H1 (cell line): Measurements from ENCODE around the gene FOSL1. TPM values are rescaled to one million over a fixed set of nuclear protein-coding genes. Genes with fewer than 3 reads are reported as not detected.

Experiments
- CTCF ChIA-PET: fragments of 300-600 bp; sonication (Branson Sonifier 250); formaldehyde crosslinking; loops from one replicate; lab custom pipeline; 2021; ENCODE audit not compliant: partially characterized antibody; lab: Charles Lee
- POLR2A ChIA-PET: fragments of 300-600 bp; sonication (Branson Sonifier 250); formaldehyde crosslinking; loops from one replicate; lab custom pipeline; 2021; ENCODE audit warnings: inconsistent platforms; ENCODE audit not compliant: partially characterized antibody; lab: Charles Lee
- DNase-seq, 2 experiments: peaks; one replicate each; pipeline versions ENCODE4 v3.0.0 to v3.0.0-alpha.2; 2010 to 2022; ENCODE audit warnings: low spot score in 2 of 2, low read depth in 1 of 2, mixed read lengths in 1 of 2
- FAIRE-seq: peaks from 2 replicates; lab custom pipeline; 2011; peaks lifted over from hg19 to GRCh38; lab: Jason Lieb, UNC
- H2AFZ ChIP-seq: 2 replicates; pipeline ENCODE4 v1.8.1; 2012; ENCODE audit warnings: low read length, inconsistent platforms
- H2AK5ac ChIP-seq: 2 replicates; pipeline ENCODE4 v1.6.1; 2013; ENCODE audit warnings: low read depth, low read length
- H2BK120ac ChIP-seq: replicated peaks from 2 replicates; pipeline ENCODE3; 2013; ENCODE audit warnings: low read depth, low read length, inconsistent platforms
- H2BK12ac ChIP-seq: 2 replicates; pipeline ENCODE4 v1.6.1; 2013; ENCODE audit warnings: low read depth, low read length
- H2BK15ac ChIP-seq: 2 replicates; pipeline ENCODE4 v1.6.1; 2013; ENCODE audit warnings: low read length
- H2BK20ac ChIP-seq: 2 replicates; pipeline ENCODE4 v1.6.1; 2013; ENCODE audit warnings: low read length
- H2BK5ac ChIP-seq: 2 replicates; pipeline ENCODE4 v1.6.1; 2013; ENCODE audit warnings: low read depth, low read length
- H3K14ac ChIP-seq: 2 replicates; pipeline ENCODE4 v1.6.1; 2013; ENCODE audit warnings: inconsistent platforms; ENCODE audit not compliant: insufficient read length
- H3K18ac ChIP-seq: 2 replicates; pipeline ENCODE4 v1.6.1; 2013; ENCODE audit warnings: low read length; ENCODE audit errors: extremely low read depth
- H3K23ac ChIP-seq: 2 replicates; pipeline ENCODE4 v1.6.1; 2013; ENCODE audit warnings: inconsistent platforms; ENCODE audit not compliant: insufficient read length
- H3K23me2 ChIP-seq: 2 replicates; pipeline ENCODE4 v1.6.1; 2013; ENCODE audit warnings: low read depth, low read length
- H3K27ac ChIP-seq: 2 replicates; pipeline ENCODE4 v1.6.1; 2011; ENCODE audit warnings: low read depth, low read length, inconsistent platforms
- H3K27me3 ChIP-seq, 4 experiments: replicated peaks in 1 of 4; 1 replicate in 1 of 4; 2 replicates in 3 of 4; pipeline versions ENCODE4 v1.6.1 to v1.8.1; 2011 to 2013; ENCODE audit warnings: low read length in 3 of 4, mild to moderate bottlenecking in 3 of 4, inconsistent platforms in 2 of 4, mixed read lengths in 2 of 4, moderate library complexity in 1 of 4; ENCODE audit not compliant: control insufficient read depth in 3 of 4, insufficient read depth in 3 of 4; ENCODE audit errors: extremely low read depth in 1 of 4
- H3K36me3 ChIP-seq, 4 experiments: 2 replicates each; pipeline versions ENCODE4 v1.6.1 to v1.8.1; 2011 to 2013; ENCODE audit warnings: mild to moderate bottlenecking in 4 of 4, low read length in 3 of 4, moderate library complexity in 2 of 4, control low read depth in 1 of 4, inconsistent platforms in 1 of 4; ENCODE audit not compliant: insufficient read depth in 4 of 4, control insufficient read depth in 2 of 4
- H3K4ac ChIP-seq: replicated peaks from 2 replicates; pipeline ENCODE3; 2013; ENCODE audit warnings: low read length, low read depth, mixed read lengths, inconsistent platforms; ENCODE audit not compliant: insufficient read length
- H3K4me1 ChIP-seq, 4 experiments: replicated peaks in 1 of 4; 1 replicate in 1 of 4; 2 replicates in 3 of 4; pipeline versions ENCODE4 v1.6.1 to v1.8.1; 2011 to 2013; ENCODE audit warnings: low read length in 3 of 4, inconsistent platforms in 2 of 4, mixed read lengths in 1 of 4; ENCODE audit not compliant: insufficient read depth in 4 of 4, control insufficient read depth in 3 of 4
- H3K4me2 ChIP-seq, 2 experiments: 2 replicates each; pipeline versions ENCODE4 v1.6.1 to v1.8.1; 2011 to 2013; ENCODE audit warnings: low read depth in 2 of 2, low read length in 2 of 2, control low read depth in 1 of 2, inconsistent platforms in 1 of 2, mild to moderate bottlenecking in 1 of 2; ENCODE audit not compliant: insufficient read depth in 1 of 2
- H3K4me3 ChIP-seq, 4 experiments: fragments of 200-600, 300-600 bp in 1 of 4; sonication (generic), shearing (Covaris generic), sonication (Bioruptor Twin) in 1 of 4; 2 replicates each; pipeline versions ENCODE4 v1.5.1 to v1.8.1; 2011 to 2016; ENCODE audit warnings: low read length in 4 of 4, low read depth in 3 of 4, control low read depth in 2 of 4, inconsistent platforms in 2 of 4, mild to moderate bottlenecking in 2 of 4, mixed read lengths in 1 of 4, moderate library complexity in 1 of 4; ENCODE audit not compliant: insufficient read depth in 2 of 4; ENCODE audit errors: extremely low read depth in 1 of 4
- H3K56ac ChIP-seq: replicated peaks from 2 replicates; pipeline ENCODE3; 2013; ENCODE audit warnings: low read depth, mild to moderate bottlenecking, mixed read lengths, low read length, inconsistent platforms; ENCODE audit not compliant: insufficient read length
- H3K79me1 ChIP-seq: 2 replicates; pipeline ENCODE4 v1.6.1; 2013; ENCODE audit warnings: low read depth, low read length, control low read depth
- H3K79me2 ChIP-seq, 2 experiments: 2 replicates each; pipeline versions ENCODE4 v1.6.1 to v1.8.1; 2012 to 2013; ENCODE audit warnings: low read length in 2 of 2, mild to moderate bottlenecking in 2 of 2, inconsistent platforms in 1 of 2; ENCODE audit not compliant: insufficient read depth in 2 of 2, control insufficient read depth in 1 of 2
- H3K9ac ChIP-seq, 4 experiments: replicated peaks in 1 of 4; 1 replicate in 1 of 4; 2 replicates in 3 of 4; pipeline versions ENCODE4 v1.6.1 to v1.8.1; 2011 to 2013; ENCODE audit warnings: low read depth in 3 of 4, low read length in 3 of 4, control low read depth in 2 of 4, mild to moderate bottlenecking in 2 of 4, moderate library complexity in 2 of 4, inconsistent platforms in 1 of 4; ENCODE audit errors: extremely low read depth in 1 of 4
- H3K9me3 ChIP-seq, 2 experiments: 2 replicates each; pipeline versions ENCODE4 v1.6.1 to v1.8.1; 2012 to 2013; ENCODE audit warnings: mild to moderate bottlenecking in 2 of 2, moderate library complexity in 2 of 2, control low read depth in 1 of 2, inconsistent platforms in 1 of 2, low read depth in 1 of 2, low read length in 1 of 2, mixed read lengths in 1 of 2; ENCODE audit not compliant: insufficient read depth in 2 of 2
- H4K20me1 ChIP-seq, 2 experiments: replicated peaks in 1 of 2; 2 replicates each; pipeline versions ENCODE3 to v1.8.1; 2011 to 2013; ENCODE audit warnings: inconsistent platforms in 2 of 2, low read length in 2 of 2, mild to moderate bottlenecking in 1 of 2; ENCODE audit not compliant: insufficient read depth in 2 of 2, control insufficient read depth in 1 of 2
- H4K5ac ChIP-seq: 2 replicates; pipeline ENCODE4 v1.6.1; 2013; ENCODE audit warnings: low read length, low read depth, mixed read lengths, inconsistent platforms; ENCODE audit not compliant: insufficient read length
- H4K8ac ChIP-seq: 2 replicates; pipeline ENCODE4 v1.8.0; 2013; ENCODE audit warnings: mild to moderate bottlenecking, moderate library complexity, low read length, inconsistent platforms; ENCODE audit not compliant: insufficient read depth; ENCODE audit errors: extremely low read depth
- H4K91ac ChIP-seq: replicated peaks from 2 replicates; pipeline ENCODE3; 2013; ENCODE audit warnings: low read length, mixed read lengths, inconsistent platforms; ENCODE audit not compliant: insufficient read length
- CHD2 ChIP-seq: IDR thresholded peaks from 2 replicates; pipeline ENCODE4 v1.6.1; 2012; ENCODE audit warnings: low read length, improper control_type of control experiment
- JUN ChIP-seq: IDR thresholded peaks from 2 replicates; pipeline ENCODE4 v1.6.1; 2011; ENCODE audit warnings: low read depth, mild to moderate bottlenecking, improper control_type of control experiment, low read length
- RAD21 ChIP-seq, 2 experiments: IDR thresholded peaks in 1 of 2; conservative IDR thresholded peaks in 1 of 2; 2 replicates each; pipeline ENCODE4 v1.6.1; 2011; ENCODE audit warnings: low read depth in 2 of 2, low read length in 2 of 2, improper control_type of control experiment in 1 of 2, inconsistent platforms in 1 of 2, mild to moderate bottlenecking in 1 of 2, moderate library complexity in 1 of 2
- RBBP5 ChIP-seq: IDR thresholded peaks from 2 replicates; pipeline ENCODE4 v1.7.1; 2012; ENCODE audit warnings: low read depth, mild to moderate bottlenecking, inconsistent platforms, low read length, moderate library complexity, borderline replicate concordance
- WGBS, 2 experiments: shearing (Covaris generic) in 1 of 2; methylation state at CpG; one replicate each; pipeline versions ENCODE4 v1.1.6 to v1.1.7; 2013 to 2015; ENCODE audit warnings: low lambda C conversion rate in 2 of 2, mixed read lengths in 2 of 2, inconsistent platforms in 1 of 2, low coverage in 1 of 2, missing lambda C conversion rate in 1 of 2; ENCODE audit not compliant: insufficient replicate concordance in 2 of 2, insufficient coverage in 1 of 2, insufficient read length in 1 of 2; ENCODE audit errors: extremely low coverage in 1 of 2, missing lambda C conversion rate in 1 of 2; 5-methylcytosine and 5-hydroxymethylcytosine counted together
- polyA plus RNA-seq, 7 experiments: library from polyadenylated mRNA; depleted of rRNA in 3 of 7; stranded (reverse) in 5 of 7; unstranded in 2 of 7; fragments of >200 nt in 5 of 7; fragments of 200-250 nt in 2 of 7; gene quantifications; 1 replicate in 5 of 7; 2 replicates in 1 of 7; 4 replicates in 1 of 7; pipeline versions ENCODE4 v1.2.1 to v1.2.3, GENCODE V29; 2011 to 2013; ENCODE audit warnings: missing spikeins in 2 of 7, mixed read lengths in 2 of 7
- total RNA-seq: library from RNA; stranded (reverse); fragmentation: NEBNext Ultra II Directional; extraction: Animal tissue kit (Norgen Biotek cat#: 25700); gene quantifications from 2 replicates; pipeline ENCODE4 v1.2.1, GENCODE V29; 2021

The FOSL1 gene
- total and polyA plus RNA-seq, 2 of the 8 experiments (the other 6 are each of a cell fraction or from before 2014, with no cell fraction given) = 6.3 to 7.2 TPM

DNA sequence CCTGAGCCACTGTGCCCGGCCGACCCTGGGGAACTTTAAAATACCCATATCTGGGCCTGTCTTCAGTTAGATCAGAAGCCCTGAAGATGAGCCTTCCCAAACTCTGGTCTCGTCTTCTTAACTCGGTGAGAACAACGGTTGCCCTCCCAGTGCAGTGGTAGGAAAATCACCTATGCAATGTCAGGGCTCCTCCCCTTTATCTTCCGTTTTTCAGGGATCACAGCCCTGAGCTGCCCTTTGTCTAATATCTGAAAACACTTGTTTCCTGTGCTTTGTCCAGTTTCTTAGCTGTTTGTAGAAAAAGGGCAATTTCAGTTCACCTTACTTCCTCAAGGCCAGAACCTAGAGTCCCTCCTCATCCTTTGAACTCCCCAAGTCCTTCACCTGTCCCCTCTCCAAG is 28.5 kb upstream of the FOSL1 start:
- no peak overlapping the region for H3K23ac ChIP-seq
- POLR2A ChIA-PET = interaction anchor here (1.0 to 2.1 kb wide), 4 partner anchors 9 to 69 kb away, joined by 3 to 10 read pairs (median 6); partner anchors contain the start of genes MUS81 and SART1
- no peak for TF ChIP-seq RBBP5
- TF ChIP-seq CHD2 = no peak
- TF ChIP-seq RAD21 (IDR thresholded peaks at IDR 0.05 in 1 of 2, conservative IDR thresholded peaks at IDR 0.05 in 1 of 2; ENCODE audit: low read depth in 2 of 2, low read length in 2 of 2) = no peak
- no peak for TF ChIP-seq JUN
- TF ChIP-seq, all 59 proteins: peak for 0
- H2BK5ac ChIP-seq = no peak overlapping the region; the same call in 1 of the 2 replicates
- H4K5ac ChIP-seq = no peak overlapping the region
- no peaks in the 10 kb centered on the region for H3K36me3 ChIP-seq
- H3K4me2 ChIP-seq = no peak overlapping the region
- H2AFZ ChIP-seq = no peak overlapping the region
- no peak overlapping the region for H3K56ac ChIP-seq
- no peak overlapping the region for H3K4me3 ChIP-seq
- H3K9me3 ChIP-seq = no peaks in the 10 kb centered on the region
- no peak overlapping the region for H2BK15ac ChIP-seq
- no peaks in the 10 kb centered on the region for H3K79me1 ChIP-seq
- H3K9ac ChIP-seq = no peak overlapping the region
- H2AK5ac ChIP-seq = no peak overlapping the region
- 88% methylated on average over 6 of the region's 6 CpGs; no CpG with 5 or more reads in 1 of the 2 experiments for WGBS, 2 experiments
- DNase-seq (no peak), FAIRE-seq (no peak)
- no peak overlapping the region for H3K18ac ChIP-seq
- H3K4ac ChIP-seq = no peak overlapping the region
- no peaks in the 10 kb centered on the region for H3K79me2 ChIP-seq
- H3K14ac ChIP-seq = no peak overlapping the region
- H4K91ac ChIP-seq = no peak overlapping the region
- CTCF ChIA-PET = interaction anchor here (0.6 to 1.1 kb wide), 2 partner anchors 15 to 80 kb away, joined by 3 read pairs; no protein-coding TSS in a partner anchor
- 0 out of 2 replicates have a peak overlapping the region, but pooled peaks have one; percentile 43 for H2BK12ac ChIP-seq
- no peaks in the 10 kb centered on the region for H3K23me2 ChIP-seq
- H4K20me1 ChIP-seq = no peaks in the 10 kb centered on the region
- H3K27ac ChIP-seq = no peak overlapping the region
- H4K8ac ChIP-seq = no peak overlapping the region
- H2BK20ac ChIP-seq = no peak overlapping the region
- H3K27me3 ChIP-seq = no peaks in the 10 kb centered on the region
- H2BK120ac ChIP-seq = no peak overlapping the region
- H3K4me1 ChIP-seq = peaks cover 0 to 8% (median 5%) of the 10 kb centered on the region in 4 experiments; a peak in 5 of 7 replicates
